Measurements from ENCODE around the gene LAMB1.

The LAMB1 gene

GRCh38 chr7:107982918-107983389, 20.0 kb downstream of the LAMB1 start:
- no peaks in the 10 kb centered on the region for H3K9me3 ChIP-seq
- H3K27me3 ChIP-seq: no peaks in the 10 kb centered on the region
- TF ChIP-seq CTCF (IDR thresholded peaks at IDR 0.05): no peak
- no peaks in the 10 kb centered on the region for H3K36me3 ChIP-seq
- H3K27ac ChIP-seq: no peak overlapping the region
- no peaks in the 10 kb centered on the region for H3K4me1 ChIP-seq (ENCODE audit: control insufficient read depth in 1 of 2, insufficient read depth in 1 of 2, low read depth in 1 of 2, low read length in 1 of 2)
- H3K4me3 ChIP-seq (ENCODE audit: low read depth in 1 of 2, low read length in 1 of 2): no peak overlapping the region

- Histone ChIP-seq H3K4me1 (ENCODE audit: control insufficient read depth in 1 of 2, insufficient read depth in 1 of 2, low read depth in 1 of 2, low read length in 1 of 2) (no peaks in the 10 kb centered on the region), H3K9me3 (no peaks in the 10 kb centered on the region), H3K27ac (no peak overlapping the region), H3K4me3 (ENCODE audit: low read depth in 1 of 2, low read length in 1 of 2) (no peak overlapping the region), H3K36me3 (no peaks in the 10 kb centered on the region), H3K27me3 (no peaks in the 10 kb centered on the region)
- TF ChIP-seq CTCF (IDR thresholded peaks at IDR 0.05): no peak
Measured at GRCh38 chr7:107982042-107982840, 20.7 kb downstream of the LAMB1 start.

- no peak overlapping the region for H3K4me3 ChIP-seq (ENCODE audit: low read depth in 1 of 2, low read length in 1 of 2)
- no peaks in the 10 kb centered on the region for H3K4me1 ChIP-seq (ENCODE audit: control insufficient read depth in 1 of 2, insufficient read depth in 1 of 2, low read depth in 1 of 2, low read length in 1 of 2)
- no peaks in the 10 kb centered on the region for H3K9me3 ChIP-seq
- no peak for TF ChIP-seq CTCF (IDR thresholded peaks at IDR 0.05)
- no peaks in the 10 kb centered on the region for H3K36me3 ChIP-seq
- no peak overlapping the region for H3K27ac ChIP-seq
- no peaks in the 10 kb centered on the region for H3K27me3 ChIP-seq
Measured at GRCh38 chr7:107981466-107981865, 21.5 kb downstream of the LAMB1 start.

GRCh38 chr7:107980671-107981190, 22.2 kb downstream of the LAMB1 start:
- no peak for TF ChIP-seq CTCF (IDR thresholded peaks at IDR 0.05)
- Histone ChIP-seq H3K36me3 (no peaks in the 10 kb centered on the region), H3K4me3 (ENCODE audit: low read depth in 1 of 2, low read length in 1 of 2) (no peak overlapping the region), H3K4me1 (ENCODE audit: control insufficient read depth in 1 of 2, insufficient read depth in 1 of 2, low read depth in 1 of 2, low read length in 1 of 2) (no peaks in the 10 kb centered on the region), H3K9me3 (no peaks in the 10 kb centered on the region), H3K27ac (no peak overlapping the region), H3K27me3 (peaks cover 4% of the 10 kb centered on the region)

GRCh38 chr7:107980171-107980570, 22.8 kb downstream of the LAMB1 start:
- Histone ChIP-seq H3K4me3 (ENCODE audit: low read depth in 1 of 2, low read length in 1 of 2) (no peak overlapping the region), H3K4me1 (ENCODE audit: control insufficient read depth in 1 of 2, insufficient read depth in 1 of 2, low read depth in 1 of 2, low read length in 1 of 2) (no peaks in the 10 kb centered on the region), H3K27me3 (peaks cover 10% of the 10 kb centered on the region), H3K36me3 (no peaks in the 10 kb centered on the region), H3K27ac (no peak overlapping the region), H3K9me3 (no peaks in the 10 kb centered on the region)
- no peak for TF ChIP-seq CTCF (IDR thresholded peaks at IDR 0.05)
